K562 (cell line): ENCODE results near the gene HHIPL1. TPM values are rescaled to one million over a fixed set of nuclear protein-coding genes. Genes with fewer than 3 reads are reported as not detected.

Experiments
- ATAC-seq: fragments of 200-7000 bp; cut with Tn5 transposase; 3 replicates; pipeline ENCODE4 v1.9.1; 2020; ENCODE audit warnings: moderate library complexity
- BruUV-seq: library from RNA; stranded (reverse); fragments of 400-500 nt; replicated peaks from 2 replicates; lab custom pipeline; 2021; lab: Mats Ljungman, UMichigan
- CTCF ChIA-PET: fragments of 300-600 bp; formaldehyde crosslinking; extraction: SDS; loops from one replicate; lab custom pipeline; 2021; ENCODE audit warnings: low intra/inter-chr PET ratio; lab: Yijun Ruan, JAX
- POLR2A ChIA-PET: fragments of 300-600, 350-650 bp; sonication (Branson Sonifier 250); formaldehyde crosslinking; extraction: SDS; loops from one replicate; lab custom pipeline; 2021; ENCODE audit warnings: antibody characterized with exemption, inconsistent platforms; lab: Yijun Ruan, JAX
- DNase-seq, 4 experiments: peaks; one replicate each; pipeline versions ENCODE4 v3.0.0 to v3.0.0-alpha.2; 2011 to 2018; ENCODE audit warnings: low spot score in 3 of 4, mixed read lengths in 3 of 4; ENCODE audit errors: extremely low read depth in 1 of 4
- FAIRE-seq: peaks from 2 replicates; lab custom pipeline; 2011; peaks lifted over from hg19 to GRCh38; lab: Jason Lieb, UNC
- H2AFZ ChIP-seq: 2 replicates; pipeline ENCODE4 v1.6.0; 2011; ENCODE audit warnings: low read depth, low read length, control low read depth, inconsistent platforms
- H3K27ac ChIP-seq: fragments of 200-600 bp; 3 replicates; pipeline ENCODE4 v1.8.0; 2011; ENCODE audit warnings: low read depth, mild to moderate bottlenecking, control low read depth, inconsistent platforms, low read length, moderate library complexity, mixed read lengths; ENCODE audit errors: extremely low read depth
- H3K27me3 ChIP-seq, 2 experiments: fragments of 300-600 bp in 1 of 2; 2 replicates in 1 of 2; 3 replicates in 1 of 2; pipeline versions ENCODE4 v1.6.0 to v1.8.0; 2011; ENCODE audit warnings: inconsistent platforms in 2 of 2, low read length in 2 of 2, mild to moderate bottlenecking in 1 of 2, mixed read lengths in 1 of 2, moderate library complexity in 1 of 2; ENCODE audit not compliant: control insufficient read depth in 2 of 2, insufficient read depth in 2 of 2
- H3K36me3 ChIP-seq: fragments of 300-600 bp; 3 replicates; pipeline ENCODE4 v1.8.0; 2011; ENCODE audit warnings: mild to moderate bottlenecking, low read length, inconsistent platforms; ENCODE audit not compliant: control insufficient read depth, insufficient read depth
- H3K4me1 ChIP-seq, 2 experiments: fragments of 200-600 bp in 1 of 2; replicated peaks in 1 of 2; 2 replicates in 1 of 2; 3 replicates in 1 of 2; pipeline versions ENCODE4 v1.5.1 to v1.8.0; 2011; ENCODE audit warnings: inconsistent platforms in 2 of 2, low read length in 2 of 2, mild to moderate bottlenecking in 1 of 2, mixed read lengths in 1 of 2, moderate library complexity in 1 of 2; ENCODE audit not compliant: control insufficient read depth in 2 of 2, insufficient read depth in 2 of 2
- H3K4me2 ChIP-seq: 2 replicates; pipeline ENCODE4 v1.6.1; 2011; ENCODE audit warnings: low read length, control low read depth, inconsistent platforms, mixed read lengths; ENCODE audit not compliant: insufficient read depth
- H3K4me3 ChIP-seq: fragments of 200-600 bp; sonication (generic), shearing (Covaris generic); 2 replicates; pipeline ENCODE4 v1.5.1; 2016; ENCODE audit warnings: control low read depth, inconsistent platforms
- H3K79me2 ChIP-seq: fragments of 200-600 bp; 3 replicates; pipeline ENCODE4 v1.8.0; 2011; ENCODE audit warnings: low read length, inconsistent platforms; ENCODE audit not compliant: control insufficient read depth, insufficient read depth
- H3K9ac ChIP-seq, 2 experiments: 2 replicates each; pipeline versions ENCODE4 v1.6.0 to v1.6.1; 2011; ENCODE audit warnings: low read depth in 2 of 2, low read length in 2 of 2, control low read depth in 1 of 2, inconsistent platforms in 1 of 2, mild to moderate bottlenecking in 1 of 2, mixed read lengths in 1 of 2; ENCODE audit not compliant: insufficient read depth in 1 of 2
- H3K9me1 ChIP-seq: one replicate; pipeline ENCODE4 v1.6.0; 2011; ENCODE audit warnings: inconsistent platforms, mild to moderate bottlenecking, low read length, moderate library complexity; ENCODE audit not compliant: control insufficient read depth, insufficient read depth
- H3K9me3 ChIP-seq: replicated peaks from 2 replicates; pipeline ENCODE4 v1.5.1; 2011; ENCODE audit warnings: low read depth, low read length, inconsistent platforms; ENCODE audit not compliant: control insufficient read depth, insufficient read depth
- H4K20me1 ChIP-seq: replicated peaks from 2 replicates; pipeline ENCODE4 v1.6.1; 2011; ENCODE audit warnings: low read length, inconsistent platforms, mixed read lengths; ENCODE audit not compliant: control insufficient read depth, insufficient read depth
- KAT7 ChIP-seq: sonication (generic); formaldehyde crosslinking; IDR thresholded peaks from 2 replicates; pipeline ENCODE4 v1.8.0; 2022; ENCODE audit warnings: missing genetic modification reagents, mild to moderate bottlenecking, borderline replicate concordance
- MYC ChIP-seq, 2 experiments: fragments of 250-450 bp in 1 of 2; sonication (Bioruptor Pico) in 1 of 2; IDR thresholded peaks; 2 replicates each; pipeline versions ENCODE4 v1.5.1 to v1.6.1; 2012 to 2021; ENCODE audit warnings: low read depth in 2 of 2, borderline replicate concordance in 1 of 2, improper control_type of control experiment in 1 of 2, low read length in 1 of 2, mild to moderate bottlenecking in 1 of 2, moderate library complexity in 1 of 2
- PHF8 ChIP-seq: fragments of 200-600 bp; sonication (generic); IDR thresholded peaks from 2 replicates; pipeline ENCODE4 v1.6.1; 2012; ENCODE audit warnings: mixed run types, mild to moderate bottlenecking, inconsistent platforms, low read length, moderate library complexity, borderline replicate concordance
- ZBTB2 ChIP-seq: fragments of 450-650 bp; IDR thresholded peaks from 2 replicates; pipeline ENCODE4 v1.6.1; 2016; ENCODE audit warnings: antibody characterized with exemption
- ZBTB7A ChIP-seq: IDR thresholded peaks from 2 replicates; pipeline ENCODE4 v1.6.1; 2011; ENCODE audit warnings: low read depth, mild to moderate bottlenecking, low read length, moderate library complexity, borderline replicate concordance; ENCODE audit not compliant: control insufficient read depth
- WGBS: fragments of 100-300 bp; shearing (Covaris generic); methylation state at CpG from one replicate; pipeline ENCODE4 v1.1.6; 2016; ENCODE audit warnings: low coverage, mixed read lengths; ENCODE audit not compliant: insufficient coverage; ENCODE audit errors: missing lambda C conversion rate; 5-methylcytosine and 5-hydroxymethylcytosine counted together
- in situ Hi-C: fragments of 300-500 bp; cut with MboI; formaldehyde crosslinking; loops from 4 replicates; pipeline ENCODE4 v1.15.0; 2018; ENCODE audit warnings: inconsistent platforms, mixed read lengths
- intact Hi-C: fragments of 100-400 bp; cut with micrococcal nuclease; formaldehyde crosslinking; loops from 2 replicates; pipeline ENCODE4 v1.14.2; 2022
- polyA plus RNA-seq, 8 experiments: library from polyadenylated mRNA; depleted of rRNA in 4 of 8; stranded (reverse) in 5 of 8; unstranded in 3 of 8; fragments of >200 nt; fragmentation: Nextera tagmentation in 2 of 8; fragmentation: Illumina TruSeq in 1 of 8; extraction: Ambion mirVana in 2 of 8; extraction: Trizol in 1 of 8; gene quantifications; 2 replicates each; pipeline versions ENCODE4 v1.2.1 to v1.2.3, GENCODE V29; 2011 to 2014; ENCODE audit warnings: inconsistent platforms in 1 of 8, missing spikeins in 1 of 8
- total RNA-seq, 7 experiments: library from RNA; depleted of rRNA in 6 of 7; stranded (reverse); fragments of >200 nt in 6 of 7; fragmentation: Illumina TruSeq in 2 of 7; extraction: Trizol in 2 of 7; gene quantifications; 2 replicates each; pipeline versions ENCODE4 v1.2.1 to v1.2.3, GENCODE V29; 2011 to 2021; ENCODE audit warnings: low replicate concordance in 1 of 7

Gene HHIPL1
- total and polyA plus RNA-seq, 9 of the 15 experiments (the other 6 are each of a cell fraction or from before 2014, with no cell fraction given): not detected

- H2AFZ ChIP-seq: no peak overlapping the region
- H3K27ac ChIP-seq: no peak overlapping the region
Measured at GRCh38 chr14:99602788-99603415, 42.0 kb upstream of the HHIPL1 start.

More at GRCh38 chr14:99602788-99603415, 42.0 kb upstream of the HHIPL1 start:
- TF ChIP-seq MYC (IDR thresholded peaks at IDR 0.05; ENCODE audit: low read depth, low read length): 0 out of 2 replicates have a peak, but pooled peaks have one; percentile 2
- no peak for TF ChIP-seq MYC (CRISPR knock-in tag; IDR thresholded peaks at IDR 0.05; ENCODE audit: borderline replicate concordance, low read depth)
- 0 out of 2 replicates have a peak, but pooled peaks have one; percentile 25 for TF ChIP-seq KAT7 (CRISPR knock-in tag)
- TF ChIP-seq ZBTB2: no peak
- TF ChIP-seq PHF8: 0 out of 2 replicates have a peak, but pooled peaks have one; percentile 0
- TF ChIP-seq ZBTB7A: peak; percentile 6; the same call in 1 of the 2 replicates
- Histone ChIP-seq H3K4me1 (peaks cover 37 to 48% of the 10 kb centered on the region in 2 experiments), H3K9ac (peak overlapping the region in 1 of 2 experiments; percentile 89; a peak in 2 of 4 replicates), H3K79me2 (peaks cover 46% of the 10 kb centered on the region), H3K9me3 (no peaks in the 10 kb centered on the region), H3K4me3 (peak overlapping the region; percentile 39), H3K4me2 (peak overlapping the region; percentile 58), H3K36me3 (no peaks in the 10 kb centered on the region; the same call in 2 of the 3 replicates), H3K9me1 (no peaks in the 10 kb centered on the region), H4K20me1 (peaks cover 36% of the 10 kb centered on the region), H3K27me3 (no peaks in the 10 kb centered on the region)
- no peak for FAIRE-seq
- ATAC-seq: no peak
- intact Hi-C loops: no loop called here
- in situ Hi-C loops: no loop called here
- ChIA-PET CTCF (no interaction called here), POLR2A (interaction anchor here (0.9 to 1.6 kb wide), 2 partner anchors 8 to 21 kb away, joined by 4 to 5 read pairs; no protein-coding TSS in a partner anchor)
- 54% methylated on average over 11 of the region's 53 CpGs for WGBS
- BruUV-seq: no TSS peak
- DNase-seq: no peak
